COLO668 (cell line): ENCODE results near the gene ARAP3.
A peak's percentile ranks its signal among the peaks of the same experiment; 100 is the strongest.

Experiments used
- DNase-seq: peaks from one replicate; lab custom pipeline; 2025; ENCODE audit not compliant: unreplicated experiment; lab: John Stamatoyannopoulos, UW

Gene ARAP3

DNA sequence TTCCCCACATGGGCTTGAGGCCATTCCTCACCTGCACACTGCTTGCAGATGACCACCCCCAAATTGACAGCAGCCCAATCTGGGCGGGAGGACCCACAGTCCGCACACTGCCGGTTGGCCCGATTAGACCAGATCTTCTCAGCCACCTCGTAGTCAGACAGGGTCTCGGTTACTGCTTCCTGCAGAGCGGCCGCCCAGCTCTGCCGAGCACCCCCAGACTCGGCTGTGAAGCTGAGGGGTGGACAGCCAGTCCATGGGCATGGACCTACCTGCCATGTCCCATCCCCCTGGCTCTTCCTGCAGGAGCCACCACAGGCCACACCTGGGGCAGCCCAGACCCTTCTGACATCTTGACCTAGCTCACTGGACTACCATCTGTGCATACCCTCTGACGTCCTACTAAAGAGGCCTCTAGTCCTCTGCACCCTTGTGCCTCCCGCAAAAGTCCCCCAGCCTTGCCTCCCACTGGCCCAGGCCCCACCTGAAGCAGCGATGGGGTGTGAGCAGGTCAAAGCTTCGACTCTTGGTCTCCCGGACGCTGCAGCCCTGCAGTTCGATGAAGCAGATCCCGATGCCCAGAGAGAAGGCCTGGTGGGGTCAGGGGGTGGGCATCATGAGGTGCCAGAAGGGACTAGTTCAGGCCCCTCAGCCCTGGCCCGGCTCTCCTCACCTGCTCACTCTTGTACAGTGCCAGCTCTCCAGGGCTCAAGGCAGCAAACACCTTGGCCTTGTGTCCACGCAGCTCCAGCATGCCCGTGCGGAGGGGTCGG lies 9.8 kb downstream of the ARAP3 start:
- DNase-seq, result no peak

DNA sequence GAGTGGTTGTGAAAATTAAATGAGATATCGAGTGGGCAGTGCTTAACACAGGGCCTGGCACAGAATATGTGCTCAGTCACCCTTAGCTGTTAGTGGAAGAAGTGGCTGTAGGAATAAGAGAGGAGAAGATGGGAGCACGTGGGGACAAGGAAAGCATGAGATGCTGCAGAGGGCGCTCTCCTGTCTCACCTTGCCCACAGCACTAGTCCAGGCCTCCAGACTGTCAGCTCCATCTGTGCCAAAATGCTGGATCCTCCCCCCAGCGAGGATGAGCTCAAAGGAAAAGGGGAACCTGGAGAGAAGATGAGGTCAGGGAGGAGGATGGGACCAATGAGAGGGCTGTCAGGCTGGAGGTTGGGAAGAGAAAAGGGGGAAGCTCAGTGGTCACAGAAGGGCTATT lies 12.5 kb downstream of the ARAP3 start:
- no peak for DNase-seq

DNA sequence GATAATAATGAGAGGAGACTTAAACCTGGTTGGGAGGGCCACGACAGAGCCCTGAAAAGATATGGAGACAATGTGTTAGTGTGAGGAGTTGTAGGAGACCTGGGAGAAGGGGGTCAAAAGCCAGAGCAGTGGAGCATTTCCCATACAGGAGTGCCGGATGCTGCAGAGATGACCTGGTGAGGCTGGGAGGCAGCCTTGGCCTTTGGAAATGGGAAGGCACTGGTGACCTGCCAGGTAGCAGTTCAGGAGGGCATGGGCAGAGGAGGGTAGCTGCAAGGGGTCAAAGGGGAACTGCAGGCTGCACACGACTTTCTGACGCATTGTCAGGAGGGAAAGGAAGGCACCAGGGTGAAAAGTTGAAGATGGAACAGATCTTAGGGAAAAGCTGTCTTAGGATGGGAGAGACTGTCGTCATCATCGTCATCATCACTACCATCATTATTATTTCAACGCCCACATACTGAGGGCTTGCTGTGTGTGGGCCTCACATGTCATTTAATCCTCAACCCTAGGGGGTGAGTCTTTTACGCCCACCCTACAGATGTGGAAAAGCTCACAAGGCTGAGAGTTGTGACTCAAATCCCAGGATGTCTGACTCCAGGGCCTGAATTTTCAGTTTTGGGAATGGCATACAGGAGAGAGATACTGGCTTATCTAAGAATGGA lies 13.3 kb downstream of the ARAP3 start:
- no peak for DNase-seq

DNA sequence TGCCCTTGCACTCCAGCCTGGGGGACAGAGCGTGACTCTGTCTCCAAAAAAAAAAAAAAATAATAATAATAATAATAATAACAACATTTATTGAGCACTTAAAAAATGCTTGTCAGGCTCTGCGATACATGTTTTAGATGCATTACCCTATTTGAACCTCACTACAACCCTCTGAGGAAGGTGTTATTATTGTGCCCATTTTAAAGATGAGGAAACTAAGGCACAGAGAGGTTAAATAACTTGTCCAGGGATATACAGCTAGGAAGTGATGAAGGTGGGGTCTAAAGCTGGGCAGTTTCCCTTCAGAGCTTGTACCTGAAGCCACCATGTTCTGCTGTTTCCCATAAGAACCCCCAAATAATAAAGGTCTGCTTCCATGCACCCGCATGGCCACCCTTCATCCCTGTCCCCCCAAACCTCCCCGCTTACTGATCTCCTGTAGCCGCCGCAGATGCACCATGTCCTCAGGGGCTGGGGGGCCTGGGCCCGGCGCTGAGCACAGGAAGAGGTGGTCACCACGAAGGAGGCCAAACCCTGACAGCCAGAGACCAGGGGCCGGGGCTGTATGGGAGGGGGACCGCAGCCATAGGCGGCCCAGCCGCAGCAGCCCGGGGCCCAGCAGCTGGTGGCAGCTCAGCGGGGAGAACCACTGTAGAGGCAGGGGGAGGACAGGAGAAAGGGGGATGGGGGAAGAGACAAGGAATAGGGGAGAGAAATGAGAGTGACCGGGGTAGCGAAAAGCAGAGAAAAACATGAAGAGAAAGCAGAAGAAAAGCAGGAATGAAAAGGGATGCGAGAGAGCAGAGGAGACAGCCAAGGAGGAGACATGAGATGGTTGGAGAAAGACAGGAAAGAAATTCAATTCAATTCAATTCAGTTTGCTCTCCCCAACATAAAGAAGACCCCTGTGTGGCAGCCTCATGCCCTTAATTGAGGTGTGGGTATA lies 15.8 kb downstream of the ARAP3 start:
- DNase-seq, result no peak

DNA sequence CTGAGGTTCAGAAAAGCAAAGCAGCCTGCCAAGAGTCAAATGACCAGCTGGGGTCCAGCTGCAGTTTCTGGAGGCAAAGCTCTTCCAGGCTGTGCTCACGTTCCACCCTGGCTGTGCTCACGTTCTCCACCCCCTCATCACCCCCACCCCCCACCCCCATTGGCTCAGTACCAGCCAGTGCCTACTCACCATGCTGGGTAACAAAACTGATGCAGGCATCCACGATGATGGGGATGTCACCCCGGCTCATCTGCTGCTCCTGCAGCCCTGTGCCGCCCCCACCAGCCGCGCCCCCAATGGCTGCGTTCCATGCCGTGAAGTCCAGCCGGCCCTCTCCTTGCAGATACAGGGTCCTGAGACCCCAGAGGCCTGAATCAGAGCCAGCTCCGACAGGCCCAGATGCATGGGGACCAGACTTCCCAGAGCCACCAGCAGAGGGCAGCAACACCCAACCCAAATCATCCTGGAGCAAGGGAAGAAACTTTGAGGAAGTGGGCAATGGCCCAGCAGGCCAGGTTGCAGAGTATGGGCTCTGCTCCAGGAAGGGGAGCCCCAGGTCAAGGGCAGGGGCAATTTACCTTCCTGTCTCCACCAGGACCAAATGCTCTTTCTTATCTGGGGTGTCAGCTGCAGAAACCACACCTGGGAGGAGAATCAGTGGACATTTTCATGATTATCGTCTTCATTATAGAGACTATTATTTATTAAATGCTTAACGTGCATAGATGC lies 17.1 kb downstream of the ARAP3 start:
- DNase-seq, result peak; percentile 52

DNA sequence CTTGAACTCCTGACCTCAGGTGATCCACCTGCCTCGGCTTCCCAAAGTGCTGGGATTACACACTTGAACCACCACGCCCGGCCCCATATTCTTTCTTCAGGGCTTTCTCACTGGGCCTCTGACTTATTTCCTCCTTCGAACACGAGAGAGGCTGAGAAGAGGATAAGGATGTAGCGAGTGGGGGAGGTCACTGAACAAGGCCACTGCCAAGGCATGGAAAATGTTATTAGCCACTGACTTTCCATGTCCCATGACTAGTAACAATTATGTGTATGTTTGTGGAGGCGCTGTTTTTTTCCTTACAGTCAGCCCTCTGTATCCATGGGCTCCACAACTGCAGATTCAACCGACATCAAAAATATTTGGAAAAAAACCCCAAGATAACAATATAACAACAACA lies 18.5 kb downstream of the ARAP3 start:
- no peak for DNase-seq

DNA sequence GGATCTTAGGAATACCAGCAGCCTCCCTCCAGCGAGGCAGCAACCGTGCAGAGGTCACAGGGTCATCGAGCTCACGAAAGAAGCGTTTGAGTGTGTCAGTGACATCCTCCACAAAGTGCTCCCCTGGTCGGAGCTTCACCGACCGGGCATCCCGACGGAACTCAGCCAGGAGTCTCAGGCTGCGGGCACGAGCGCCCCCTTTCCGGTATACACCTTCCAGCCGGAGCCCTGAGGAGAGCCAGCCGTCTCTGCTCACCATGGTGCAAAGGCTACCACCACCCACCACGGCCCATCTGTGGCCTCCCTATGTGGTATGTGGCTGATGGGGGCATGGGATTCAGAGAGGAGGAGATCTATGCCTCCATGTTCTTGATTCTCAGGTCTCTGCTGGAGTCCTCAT lies 20.0 kb downstream of the ARAP3 start:
- DNase-seq, result no peak

DNA sequence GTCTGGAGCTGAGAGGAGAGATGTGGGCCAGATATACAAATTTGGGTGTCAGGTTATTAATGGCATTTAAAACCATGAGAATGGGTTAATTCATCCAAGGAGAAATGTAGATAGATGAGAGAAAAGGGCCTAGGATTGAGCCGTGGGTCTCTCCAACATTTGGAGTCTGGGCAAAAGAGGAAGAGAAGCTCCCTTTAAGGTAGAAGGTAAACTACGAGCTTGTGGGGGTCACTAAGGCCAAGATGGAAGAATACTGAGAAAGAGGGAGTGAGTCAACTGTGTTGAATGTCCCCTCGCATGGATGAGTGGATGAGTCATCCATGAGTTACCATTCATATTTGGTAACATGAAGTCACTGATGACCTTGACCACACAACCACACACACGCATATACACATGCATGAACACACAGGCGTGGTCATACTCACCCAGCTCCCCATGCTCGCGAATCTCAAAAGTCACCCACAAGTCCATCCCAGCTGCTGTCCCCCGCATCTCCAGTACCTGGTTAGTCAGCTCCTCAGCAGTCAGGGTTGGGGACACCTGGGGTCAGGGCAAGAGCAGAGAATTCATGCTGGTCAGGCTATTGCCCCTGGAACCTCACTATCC lies 24.0 kb downstream of the ARAP3 start:
- DNase-seq, result peak; percentile 1

DNA sequence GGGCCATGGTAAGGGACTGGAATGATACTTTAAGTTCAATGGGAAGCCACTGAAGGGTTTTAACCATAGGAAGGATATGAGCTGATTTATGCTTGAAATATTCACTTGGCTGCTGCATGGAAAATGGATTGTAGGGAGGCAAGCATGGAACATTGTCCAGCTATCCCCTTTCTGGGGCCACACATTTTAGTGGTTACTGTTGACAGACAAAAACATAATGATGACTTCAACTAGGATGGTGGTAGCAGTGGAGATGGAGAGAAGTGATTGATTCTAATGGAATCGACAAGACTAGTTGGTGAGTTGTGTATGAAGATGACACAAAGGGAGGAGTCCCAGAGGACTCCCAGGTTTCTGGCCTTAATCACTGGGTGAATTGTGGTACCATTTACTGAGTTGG lies 24.6 kb downstream of the ARAP3 start:
- DNase-seq, result no peak

DNA sequence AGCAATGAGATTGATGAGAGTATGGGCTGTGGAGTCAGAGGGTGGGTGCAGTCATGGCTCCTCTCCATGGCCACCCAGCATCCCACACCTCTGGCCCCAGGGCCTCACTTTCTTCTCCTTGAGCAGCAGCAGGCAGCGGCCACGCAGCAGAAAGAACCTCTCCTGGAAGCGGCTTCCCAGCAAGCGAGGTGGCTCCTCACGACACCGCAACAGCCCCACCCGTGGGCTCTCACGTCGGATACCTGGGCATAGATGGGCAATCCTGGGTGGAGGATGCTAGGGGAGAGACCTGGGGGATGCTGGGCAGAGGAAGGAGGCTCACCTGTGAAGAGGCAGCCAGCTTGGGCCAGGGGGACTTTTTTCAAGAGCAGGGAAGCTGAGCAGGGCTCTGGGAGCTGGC lies 25.6 kb downstream of the ARAP3 start:
- DNase-seq, result no peak

DNA sequence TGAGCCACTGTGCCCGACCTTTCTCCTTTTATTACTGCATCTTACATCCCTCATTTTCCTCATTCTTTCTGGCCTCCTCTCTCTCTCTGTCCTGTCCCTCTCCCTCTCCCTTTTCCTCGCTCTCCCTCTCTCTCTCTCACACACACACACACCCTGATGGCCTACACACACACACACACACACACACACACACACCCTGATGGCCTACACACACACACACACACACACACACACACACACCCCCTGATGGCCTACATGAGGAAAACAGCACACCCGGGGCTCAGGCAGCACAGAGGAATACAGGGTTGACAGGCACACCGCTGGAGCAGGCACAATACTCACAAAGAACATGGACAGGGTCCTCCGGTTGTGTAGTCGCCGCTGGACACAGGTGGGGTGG lies 27.0 kb downstream of the ARAP3 start:
- no peak for DNase-seq

DNA sequence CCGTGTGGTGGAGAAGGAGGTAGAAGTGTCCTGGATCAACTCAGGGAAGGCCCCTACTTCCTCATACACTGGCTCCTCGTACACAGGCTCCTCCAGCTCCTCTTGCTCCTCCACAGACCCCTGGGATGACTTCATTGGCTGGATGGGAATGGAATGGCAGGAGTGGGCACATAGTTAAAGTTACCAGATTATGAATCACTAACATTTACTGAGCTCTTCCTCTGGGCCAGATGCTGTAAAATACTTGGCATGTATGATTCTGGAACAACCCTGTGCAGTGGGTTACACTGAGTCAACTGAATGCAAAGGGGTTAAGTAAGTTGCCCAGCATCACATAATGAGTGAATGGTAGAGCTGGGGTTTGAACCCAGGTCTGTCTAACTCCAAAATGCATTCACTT lies 27.7 kb downstream of the ARAP3 start:
- DNase-seq, result no peak

DNA sequence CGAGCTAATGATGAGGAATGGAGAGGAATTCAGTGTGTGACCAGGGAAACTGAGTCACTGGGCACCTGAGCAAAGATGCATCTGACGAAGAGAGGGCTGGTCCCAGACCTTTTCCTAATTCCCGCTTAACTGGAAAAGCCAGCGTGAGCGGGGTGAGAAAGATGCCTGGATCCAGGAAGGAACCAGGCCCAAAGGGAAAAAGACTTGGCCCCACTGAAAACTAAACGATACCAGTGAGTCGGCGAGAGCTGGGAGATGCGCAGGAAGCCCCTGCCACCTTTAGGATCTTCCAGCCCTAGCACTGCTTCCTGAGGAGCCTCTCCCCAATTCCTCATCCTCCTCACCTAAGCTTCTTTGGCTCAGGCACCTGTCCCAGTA lies 30.3 kb downstream of the ARAP3 start:
- no peak for DNase-seq

DNA sequence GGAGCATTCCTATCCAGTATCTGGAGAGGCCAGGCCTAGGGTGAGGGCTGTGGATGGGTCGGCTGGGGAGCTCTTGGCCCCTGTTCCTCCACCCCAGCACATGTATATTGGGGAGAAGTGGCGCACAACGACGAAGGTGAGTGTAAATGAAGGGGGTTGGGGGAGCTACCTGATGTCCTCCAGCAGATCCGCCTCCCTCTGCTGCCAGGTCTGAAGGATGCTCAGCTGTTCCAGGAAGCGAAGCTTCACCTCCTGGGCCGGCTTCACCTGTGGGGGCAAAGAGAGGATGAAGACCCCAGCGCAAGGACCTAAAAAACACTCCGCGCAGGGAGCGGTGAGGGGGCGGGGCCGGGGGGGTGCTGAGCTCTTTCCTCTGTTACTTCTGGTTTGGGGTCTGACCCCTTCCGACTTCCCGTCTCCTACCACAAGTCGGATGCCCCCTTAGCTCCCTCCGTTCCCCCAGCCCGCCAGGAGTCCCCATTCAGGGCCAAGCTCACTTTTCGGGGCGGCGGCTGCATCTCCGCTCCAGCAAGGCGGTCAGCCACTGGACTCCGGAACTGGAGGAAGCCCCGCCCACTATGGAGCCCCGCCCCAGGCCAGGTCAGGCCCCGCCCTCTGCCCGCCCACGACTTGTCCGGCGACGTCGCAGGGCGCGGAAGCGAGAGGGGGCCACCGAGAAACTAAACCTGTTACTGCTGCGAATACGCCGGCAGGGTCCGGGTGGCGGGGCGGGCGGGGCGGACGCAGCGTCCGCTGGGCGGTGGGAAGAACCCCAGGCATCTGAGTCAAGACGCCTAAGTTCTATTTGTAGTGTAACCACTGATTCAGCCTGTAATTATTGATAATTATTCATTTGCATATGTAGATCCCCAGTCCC lies 30.9 kb downstream of the ARAP3 start, which contains the start of gene FCHSD1:
Gene FCHSD1, minus strand, starts transcription at position 568 of the 877 bp plus-strand sequence. Its CDS starts 50 bp downstream, at position 518.
- peak; percentile 64 for DNase-seq

DNA sequence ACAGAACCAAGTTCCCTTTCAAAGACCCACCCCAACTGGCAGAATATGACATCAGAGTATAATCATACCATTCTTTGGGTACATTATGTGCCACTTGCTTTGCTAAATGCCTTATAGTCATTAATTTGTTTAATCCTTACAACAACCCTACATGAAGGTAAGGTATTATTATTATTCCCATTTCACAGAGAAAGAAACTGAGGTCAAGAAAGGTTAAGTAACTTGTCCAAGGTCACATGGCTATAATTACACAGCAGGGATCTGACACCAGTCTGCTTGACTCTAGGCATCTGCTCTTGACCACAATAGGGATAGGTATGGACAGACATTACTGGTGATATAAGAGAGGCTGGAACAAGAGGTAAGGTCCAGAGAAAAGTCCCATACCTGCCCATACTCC lies 32.1 kb downstream of the ARAP3 start:
- no peak for DNase-seq

DNA sequence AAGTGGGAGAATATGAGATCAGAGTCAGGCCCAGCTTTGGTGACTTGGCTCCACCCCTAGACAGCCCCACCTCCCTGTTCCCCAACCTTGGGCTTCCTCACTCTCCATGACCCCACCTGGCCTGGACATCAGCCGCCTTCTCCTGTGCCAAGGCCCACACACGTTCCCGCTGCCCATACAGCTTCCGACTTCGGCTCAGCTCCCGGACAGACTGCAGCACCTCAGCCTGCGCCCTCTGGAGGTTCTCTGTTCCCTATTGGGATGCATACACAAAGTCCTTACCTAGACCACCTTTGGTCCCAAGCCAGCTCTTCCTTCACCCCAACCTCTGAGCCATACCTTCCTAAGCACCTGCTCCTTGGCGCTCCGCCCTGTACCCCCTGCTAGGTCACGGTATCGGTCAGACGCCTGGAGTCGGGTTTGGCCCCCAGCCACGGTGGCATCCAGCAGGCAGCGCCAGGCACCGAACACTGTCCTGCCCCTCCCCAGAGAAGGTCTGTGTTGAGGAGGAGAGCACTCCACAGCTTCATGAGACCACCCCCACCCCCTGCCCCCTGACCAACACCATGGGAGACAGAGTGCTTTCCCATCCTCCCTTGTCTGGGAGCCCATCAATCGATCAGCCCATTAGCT lies 32.9 kb downstream of the ARAP3 start:
- DNase-seq, result no peak

DNA sequence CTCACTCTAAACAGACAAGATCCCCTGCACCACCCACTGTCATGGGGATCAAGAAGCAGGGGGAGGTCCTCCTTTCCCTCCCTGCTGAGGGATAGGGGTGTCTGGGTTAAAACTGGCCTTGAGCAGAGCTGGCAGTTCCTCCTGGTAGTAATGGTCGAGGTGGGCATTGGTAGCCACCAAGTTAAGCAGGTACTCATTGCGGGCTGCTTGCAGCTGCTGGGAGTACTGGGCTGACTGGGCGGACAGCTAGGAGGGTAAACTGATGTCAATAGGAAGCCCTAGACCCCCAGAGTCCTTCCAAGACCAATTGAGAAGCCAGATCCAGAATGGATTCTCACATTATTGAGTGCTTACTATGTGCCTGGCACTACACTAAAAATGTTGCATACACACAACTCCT lies 34.2 kb downstream of the ARAP3 start:
- no peak for DNase-seq

DNA sequence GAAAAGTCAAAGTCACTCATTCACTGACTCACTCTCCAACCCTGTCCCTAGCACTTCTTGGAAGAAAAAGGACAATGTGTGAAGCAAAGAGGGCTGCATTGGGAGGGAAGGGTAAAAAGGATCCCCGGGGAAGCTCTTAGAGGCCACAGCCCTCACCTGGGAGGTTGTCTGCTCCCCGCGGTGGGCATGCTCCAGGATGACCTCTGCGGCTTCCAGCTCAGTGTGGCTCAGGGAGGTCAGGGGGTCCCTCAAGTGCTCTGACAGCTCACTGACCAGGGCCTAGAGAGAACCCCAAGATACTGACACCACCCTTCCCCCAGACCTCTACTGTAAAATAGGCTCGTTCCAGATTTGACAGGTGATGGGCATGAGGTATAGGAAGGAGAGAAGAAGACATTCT lies 34.8 kb downstream of the ARAP3 start:
- no peak for DNase-seq

DNA sequence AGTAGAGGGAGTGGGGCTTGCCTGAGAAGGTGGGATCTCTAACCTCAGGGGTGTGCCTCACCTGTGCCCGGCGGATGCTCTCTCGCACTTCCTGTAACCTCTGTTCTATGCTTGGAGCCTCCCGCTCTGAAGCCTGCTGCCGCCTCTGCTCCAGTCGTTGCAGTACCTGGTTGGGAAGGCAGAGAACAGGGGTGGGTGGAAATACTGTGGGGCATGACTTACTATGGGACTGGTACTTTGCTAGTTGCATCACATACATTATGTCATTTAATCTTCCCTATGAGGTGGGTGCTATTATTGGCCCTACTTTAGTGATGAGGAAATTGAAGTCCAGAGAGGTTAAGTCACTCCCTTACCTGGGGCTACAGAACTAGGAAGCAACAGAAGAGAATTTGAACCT lies 36.0 kb downstream of the ARAP3 start:
- DNase-seq, result no peak
